SHP77 treated with DMSO at 0.1 percent for 48 hours (cell line): ENCODE data around the gene RAPGEF5.

Experiments used
- DNase-seq: peaks from one replicate; lab custom pipeline; 2025; lab: John Stamatoyannopoulos, UW

Gene RAPGEF5

GRCh38 chr7:22302951-22303423, 54.0 kb downstream of the RAPGEF5 start:
- DNase-seq = no peak

DNA sequence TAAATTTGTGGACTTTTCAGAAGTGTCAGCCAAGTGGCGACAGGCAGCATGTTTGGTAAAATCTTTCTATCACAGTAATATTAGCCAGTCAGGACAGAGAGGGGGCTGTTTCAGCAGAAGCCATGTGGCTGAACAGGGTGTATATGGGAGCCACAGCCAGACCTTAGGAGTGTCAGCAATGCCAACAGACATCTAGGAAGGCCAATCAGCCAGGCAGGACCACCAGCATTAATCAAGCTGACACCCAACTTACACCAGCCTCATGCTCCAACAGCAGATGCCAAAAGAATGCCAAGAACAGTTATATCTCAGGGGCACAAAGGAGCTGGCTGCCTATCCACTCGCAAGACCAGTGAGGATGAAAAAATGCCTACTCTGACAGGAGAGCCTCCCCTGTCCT, 54.8 kb downstream of the RAPGEF5 start:
- no peak for DNase-seq

GRCh38 chr7:22301790-22302189, 55.2 kb downstream of the RAPGEF5 start:
- DNase-seq = no peak

GRCh38 chr7:22300839-22301238, 56.1 kb downstream of the RAPGEF5 start:
- no peak for DNase-seq

DNA sequence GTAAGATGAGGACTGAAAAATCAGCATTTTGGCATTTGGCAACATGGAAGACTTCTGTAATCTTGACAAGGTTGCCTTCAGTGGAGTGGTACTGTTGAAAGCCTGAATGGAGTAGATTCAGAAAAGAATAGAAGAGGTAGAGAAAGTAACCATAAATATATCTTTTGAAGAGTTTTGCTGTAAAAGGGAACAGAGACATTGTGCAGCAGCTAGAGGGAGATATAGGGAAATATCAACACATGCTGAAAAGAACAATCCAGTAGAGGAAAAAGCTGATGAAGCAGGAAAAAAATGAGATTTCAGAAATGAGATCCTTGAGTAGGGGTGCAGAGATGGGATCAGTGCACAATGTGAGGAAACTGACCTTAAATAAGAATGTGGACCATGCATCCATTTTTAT, 60.0 kb downstream of the RAPGEF5 start:
- DNase-seq = no peak

DNA sequence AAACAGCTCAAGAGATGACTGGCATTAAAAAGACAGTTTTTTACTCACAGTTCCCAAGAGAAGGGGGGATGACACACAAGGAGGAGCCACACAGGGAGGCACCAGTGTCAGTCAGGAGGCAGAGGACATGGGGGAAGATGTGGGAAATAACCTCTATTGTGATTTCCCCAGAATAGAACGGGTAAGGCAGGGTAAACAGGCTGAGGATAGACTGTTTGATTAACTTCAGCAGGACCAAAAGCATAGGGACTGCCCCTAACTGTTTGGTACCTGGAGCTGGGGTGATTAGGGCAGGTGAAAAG, 60.7 kb downstream of the RAPGEF5 start:
- DNase-seq = no peak

GRCh38 chr7:22295402-22296264, 61.3 kb downstream of the RAPGEF5 start:
- no peak for DNase-seq

GRCh38 chr7:22292531-22292930, 64.4 kb downstream of the RAPGEF5 start:
- no peak for DNase-seq

- DNase-seq = no peak
Measured at GRCh38 chr7:22291977-22292376, 65.0 kb downstream of the RAPGEF5 start.

DNA sequence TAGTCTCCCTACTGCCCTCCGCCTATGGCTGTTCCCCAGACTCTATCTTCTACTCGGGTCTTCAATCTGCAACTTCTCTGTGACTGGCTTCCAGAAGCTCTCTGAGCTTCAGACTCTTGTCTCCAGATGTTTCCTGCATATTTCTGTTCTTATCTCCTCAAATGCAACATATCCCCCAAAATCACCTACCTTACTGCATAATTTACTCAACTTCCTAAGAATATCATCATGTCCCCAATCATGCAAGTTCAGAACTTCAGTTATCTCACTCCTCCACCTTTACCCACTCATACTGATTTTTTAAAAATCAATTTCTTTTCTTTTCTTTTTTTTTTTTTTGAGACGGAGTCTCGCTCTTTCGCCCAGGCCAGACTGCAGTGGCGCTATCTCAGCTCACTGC, 68.8 kb downstream of the RAPGEF5 start:
- no peak for DNase-seq

GRCh38 chr7:22287412-22287811, 69.5 kb downstream of the RAPGEF5 start:
- no peak for DNase-seq

- no peak for DNase-seq
Measured at GRCh38 chr7:22286436-22286835, 70.5 kb downstream of the RAPGEF5 start.

GRCh38 chr7:22281481-22281880, 75.5 kb downstream of the RAPGEF5 start:
- no peak for DNase-seq

- DNase-seq = no peak
Measured at GRCh38 chr7:22280031-22280430, 76.9 kb downstream of the RAPGEF5 start.

GRCh38 chr7:22278660-22279059, 78.3 kb downstream of the RAPGEF5 start:
- DNase-seq = no peak

DNA sequence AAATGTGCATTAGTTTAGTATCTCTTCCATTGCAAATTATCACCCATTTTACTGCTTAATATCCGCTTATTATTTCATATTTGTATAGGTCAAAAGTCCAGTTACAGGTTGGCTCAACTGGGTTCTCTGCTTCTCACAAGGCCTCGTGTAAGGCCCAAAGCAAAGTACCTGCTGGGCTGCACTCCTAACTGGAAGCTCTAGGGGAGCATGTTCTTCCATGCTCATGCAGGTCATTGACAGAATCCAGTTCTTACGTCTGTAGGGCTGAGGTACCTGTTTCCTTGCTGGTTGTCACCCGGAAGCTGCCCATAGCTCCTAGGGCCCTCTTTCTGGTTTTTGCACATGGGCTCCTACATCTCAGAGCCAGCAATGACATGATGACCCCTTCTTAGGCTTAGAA, 79.6 kb downstream of the RAPGEF5 start:
- no peak for DNase-seq

DNA sequence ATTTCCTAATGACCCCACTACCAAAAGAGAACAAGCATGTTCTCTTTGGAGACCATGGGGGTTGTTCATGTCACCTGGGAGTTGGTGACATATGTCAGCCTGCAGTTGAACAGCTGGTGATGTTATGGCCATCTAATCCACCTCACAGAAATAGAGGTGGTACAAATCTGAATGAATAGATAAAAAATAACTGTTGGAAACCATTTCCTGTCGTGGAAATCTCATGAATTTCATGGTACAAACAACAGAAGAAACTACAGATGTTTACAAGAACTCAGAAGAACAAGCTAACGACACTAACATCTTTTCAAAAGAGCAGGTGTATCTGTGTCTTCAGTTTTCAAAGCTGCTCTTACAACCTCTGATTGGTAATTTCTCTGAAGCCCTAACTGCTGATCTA, 81.3 kb downstream of the RAPGEF5 start:
- no peak for DNase-seq

DNA sequence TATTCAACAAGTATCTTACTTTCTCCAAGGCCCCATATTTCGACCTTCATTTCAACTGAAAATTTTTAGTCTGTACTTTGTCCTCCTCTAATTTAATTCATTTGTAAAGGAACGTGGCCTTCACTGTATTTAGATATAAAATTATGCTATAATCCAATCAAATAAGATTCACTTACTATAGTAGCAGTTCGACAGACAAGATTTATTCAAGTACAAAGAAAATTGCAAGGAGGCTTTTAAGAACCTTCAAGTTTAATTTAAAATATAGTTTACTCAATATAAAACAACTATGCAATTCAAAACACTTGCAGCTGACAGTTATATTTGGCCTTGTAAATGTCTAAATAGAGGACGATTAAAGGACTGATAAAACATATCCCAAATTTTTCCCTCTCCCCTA, 85.6 kb downstream of the RAPGEF5 start:
- DNase-seq = no peak

GRCh38 chr7:22270371-22270770, 86.6 kb downstream of the RAPGEF5 start:
- no peak for DNase-seq

- no peak for DNase-seq
Measured at GRCh38 chr7:22269963-22270362, 87.0 kb downstream of the RAPGEF5 start.

DNA sequence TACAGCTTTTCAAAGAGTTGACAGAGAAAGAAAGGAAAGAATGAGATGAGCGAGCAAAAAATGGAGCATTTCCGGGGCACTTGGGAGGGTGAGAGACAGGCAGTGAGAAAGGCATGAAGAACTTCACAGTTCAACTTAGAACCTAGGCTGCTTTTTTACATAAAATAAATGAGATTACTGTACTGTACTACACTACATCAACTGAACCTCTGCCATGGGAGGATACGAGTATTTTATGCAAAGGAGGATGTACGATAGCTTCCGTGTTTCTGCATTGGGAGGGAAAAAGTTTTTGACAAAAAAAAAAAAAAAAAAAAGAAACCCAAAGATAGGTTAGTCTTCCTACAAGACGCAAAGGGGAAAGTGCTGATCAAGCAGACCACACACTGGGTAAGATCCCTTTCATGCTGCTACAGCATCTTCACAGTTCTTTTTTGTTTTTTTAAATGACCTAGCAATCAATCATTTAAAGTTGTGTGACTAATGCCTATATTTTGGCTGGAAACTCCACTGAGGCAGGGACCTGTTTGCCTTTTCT, 88.0 kb downstream of the RAPGEF5 start:
- no peak for DNase-seq

- no peak for DNase-seq
Measured at GRCh38 chr7:22267930-22268615, 88.9 kb downstream of the RAPGEF5 start.

DNA sequence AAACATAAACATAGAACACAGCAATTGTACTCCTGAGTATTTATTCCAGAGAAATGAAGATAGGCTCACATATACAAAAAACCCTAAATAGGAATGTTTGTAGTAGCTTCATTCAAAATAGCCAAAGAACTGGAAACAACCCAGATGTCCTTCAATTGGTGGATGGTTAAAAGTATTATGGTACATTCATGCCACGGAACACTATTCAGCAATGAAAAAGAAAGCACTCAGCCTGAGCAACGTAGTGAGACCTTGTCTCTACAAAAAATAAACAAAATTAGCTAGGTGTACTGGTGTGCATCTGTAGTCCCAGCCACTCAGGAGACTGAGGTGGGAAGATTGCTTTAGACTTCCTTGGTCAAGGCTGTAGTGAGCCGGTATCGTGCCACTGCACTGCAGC, 94.4 kb downstream of the RAPGEF5 start:
- no peak for DNase-seq
